NCI-H1105 (cell line): ENCODE data around the gene LPAR5.

Experiments used
- DNase-seq: peaks from one replicate; lab custom pipeline; 2025; lab: John Stamatoyannopoulos, UW

The LPAR5 gene

GRCh38 chr12:6635856-6636531, at the start of gene LPAR5:
Gene LPAR5, minus strand, starts transcription at chr12:6635959. Its CDS starts 14,711 bp downstream, at chr12:6621248.
- no peak for DNase-seq

GRCh38 chr12:6684609-6685008, 48.9 kb upstream of the LPAR5 start:
- peak; percentile 23 for DNase-seq

GRCh38 chr12:6676962-6677361, 41.2 kb upstream of the LPAR5 start:
- no peak for DNase-seq

GRCh38 chr12:6672143-6672542, 36.4 kb upstream of the LPAR5 start:
- no peak for DNase-seq

- no peak for DNase-seq
These were observed 31.9 kb upstream of the LPAR5 start for GRCh38 chr12:6667559-6668210.

- no peak for DNase-seq
These were observed 30.5 kb upstream of the LPAR5 start for GRCh38 chr12:6666211-6666610.

GRCh38 chr12:6664902-6665301, 29.1 kb upstream of the LPAR5 start:
- DNase-seq, result no peak

- DNase-seq, result peak; percentile 99
These were observed 27.4 kb upstream of the LPAR5 start, which contains the start of gene ING4 for GRCh38 chr12:6662906-6663742. Gene ING4, minus strand, starts transcription at chr12:6663119. Its CDS starts 18 bp downstream, at chr12:6663101.

GRCh38 chr12:6662602-6662905, 26.8 kb upstream of the LPAR5 start:
- DNase-seq, result no peak

- no peak for DNase-seq
These were observed 18.2 kb upstream of the LPAR5 start for GRCh38 chr12:6653987-6654386.

GRCh38 chr12:6653342-6653741, 17.6 kb upstream of the LPAR5 start:
- DNase-seq, result no peak

GRCh38 chr12:6652391-6652790, 16.6 kb upstream of the LPAR5 start:
- DNase-seq, result no peak

- no peak for DNase-seq
These were observed 15.1 kb upstream of the LPAR5 start for GRCh38 chr12:6650832-6651231.

- DNase-seq, result no peak
These were observed 11.4 kb upstream of the LPAR5 start, which contains the start of gene ACRBP for GRCh38 chr12:6647083-6647604. Gene ACRBP, minus strand, starts transcription at chr12:6647432. Its CDS starts 66 bp downstream, at chr12:6647366.

- no peak for DNase-seq
These were observed 10.7 kb upstream of the LPAR5 start for GRCh38 chr12:6646276-6647082.

GRCh38 chr12:6644903-6645302, 9.1 kb upstream of the LPAR5 start:
- peak; percentile 6 for DNase-seq

GRCh38 chr12:6644257-6644596, 8.5 kb upstream of the LPAR5 start:
- no peak for DNase-seq

- DNase-seq, result no peak
These were observed 8.0 kb upstream of the LPAR5 start for GRCh38 chr12:6643569-6644256.

GRCh38 chr12:6641131-6641530, 5.4 kb upstream of the LPAR5 start:
- no peak for DNase-seq

GRCh38 chr12:6640497-6640896, 4.7 kb upstream of the LPAR5 start:
- no peak for DNase-seq

- DNase-seq, result no peak
These were observed 3.5 kb upstream of the LPAR5 start for GRCh38 chr12:6639151-6639801.
